HL-60 (cell line): ENCODE results near the gene CLDN15.

ENCODE experiments used
- DNase-seq, 2 experiments: peaks; one replicate each; pipeline ENCODE4 v3.0.0-alpha.2; 2010 to 2020; ENCODE audit warnings: low read depth in 1 of 2, low spot score in 1 of 2
- H3K27ac ChIP-seq: fragments of 250-450 bp; sonication (Bioruptor Pico); replicated peaks from 2 replicates; pipeline ENCODE4 v1.5.1; 2020; ENCODE audit warnings: mild to moderate bottlenecking, moderate library complexity
- H3K27me3 ChIP-seq: fragments of 250-450 bp; sonication (Bioruptor Pico); 2 replicates; pipeline ENCODE4 v1.5.1; 2021; ENCODE audit warnings: mild to moderate bottlenecking, moderate library complexity; ENCODE audit not compliant: insufficient read depth, poor library complexity, severe bottlenecking
- H3K4me3 ChIP-seq: replicated peaks from 2 replicates; pipeline ENCODE4 v1.5.1; 2011; ENCODE audit warnings: mild to moderate bottlenecking, control low read depth, low read length; ENCODE audit not compliant: insufficient read depth
- CTCF ChIP-seq: IDR thresholded peaks from one replicate; pipeline ENCODE4 v1.5.1; 2011; ENCODE audit warnings: low read length, control low read depth, inconsistent platforms; ENCODE audit not compliant: insufficient read depth
- GABPA ChIP-seq: IDR thresholded peaks from 2 replicates; pipeline ENCODE4 v1.6.1; 2012; ENCODE audit warnings: low read depth
- POLR2AphosphoS5 ChIP-seq: IDR thresholded peaks from 2 replicates; pipeline ENCODE4 v1.6.1; 2012; ENCODE audit warnings: low read depth
- REST ChIP-seq: IDR thresholded peaks from 2 replicates; pipeline ENCODE4 v1.6.1; 2012; ENCODE audit warnings: low read depth; ENCODE audit not compliant: insufficient replicate concordance
- SPI1 ChIP-seq: IDR thresholded peaks from 2 replicates; pipeline ENCODE4 v1.6.1; 2012; ENCODE audit warnings: low read depth, mild to moderate bottlenecking, borderline replicate concordance

Gene CLDN15

GRCh38 chr7:101278461-101279292 is 41.1 kb upstream of the CLDN15 start:
- no peak overlapping the region for H3K27ac ChIP-seq
- TF ChIP-seq POLR2AphosphoS5 (no peak), CTCF (no peak), SPI1 (no peak), REST (no peak), GABPA (no peak)
- DNase-seq = no peak
- no peak overlapping the region for H3K4me3 ChIP-seq
- no peaks in the 10 kb centered on the region for H3K27me3 ChIP-seq

- DNase-seq = no peak
- H3K27ac ChIP-seq = no peak overlapping the region
- H3K4me3 ChIP-seq = no peak overlapping the region
- TF ChIP-seq POLR2AphosphoS5 = no peak
- TF ChIP-seq SPI1 = no peak
- no peak for TF ChIP-seq REST
- TF ChIP-seq CTCF = no peak
- no peak for TF ChIP-seq GABPA
- H3K27me3 ChIP-seq = no peaks in the 10 kb centered on the region
Observed at GRCh38 chr7:101277155-101277554, 39.6 kb upstream of the CLDN15 start.

GRCh38 chr7:101273206-101273605 is 35.6 kb upstream of the CLDN15 start:
- no peak for DNase-seq
- H3K4me3 ChIP-seq = no peak overlapping the region
- no peaks in the 10 kb centered on the region for H3K27me3 ChIP-seq
- no peak overlapping the region for H3K27ac ChIP-seq
- TF ChIP-seq CTCF (no peak), REST (no peak), SPI1 (no peak), GABPA (no peak), POLR2AphosphoS5 (no peak)
